MCF 10A (cell line): ENCODE measurements around the gene MAPKAPK5. TPM values are rescaled to one million over a fixed set of nuclear protein-coding genes. Genes with fewer than 3 reads are reported as not detected.

Experiments
- BruUV-seq: library from RNA; stranded (reverse); fragments of 400-500 nt; replicated peaks from 2 replicates; lab custom pipeline; 2021; lab: Mats Ljungman, UMichigan
- CTCF ChIA-PET: fragments of 300-600 bp; sonication (Branson Sonifier 250); formaldehyde crosslinking; extraction: SDS; loops from one replicate; lab custom pipeline; 2021; ENCODE audit warnings: antibody characterized with exemption, inconsistent platforms; lab: Yijun Ruan, JAX
- POLR2A ChIA-PET: fragments of 300-600, 350-650 bp; sonication (Branson Sonifier 250); formaldehyde crosslinking; extraction: SDS; loops from one replicate; lab custom pipeline; 2020; ENCODE audit warnings: antibody characterized with exemption, inconsistent platforms; lab: Yijun Ruan, JAX
- DNase-seq: peaks from one replicate; pipeline ENCODE4 v3.0.0-alpha.2; 2018; ENCODE audit not compliant: unreplicated experiment
- H3K27ac Mint-ChIP-seq: one replicate; pipeline ENCODE4 v1.8.0; 2022; ENCODE audit warnings: mild to moderate bottlenecking, low read depth, mixed read lengths; ENCODE audit not compliant: unreplicated experiment
- H3K27me3 Mint-ChIP-seq: one replicate; pipeline ENCODE4 v1.8.0; 2022; ENCODE audit warnings: mixed read lengths; ENCODE audit not compliant: insufficient read depth, unreplicated experiment
- H3K36me3 Mint-ChIP-seq: one replicate; pipeline ENCODE4 v1.8.0; 2022; ENCODE audit warnings: mild to moderate bottlenecking, moderate library complexity, mixed read lengths; ENCODE audit not compliant: insufficient read depth, unreplicated experiment
- H3K4me1 Mint-ChIP-seq: one replicate; pipeline ENCODE4 v1.8.0; 2022; ENCODE audit warnings: mixed read lengths; ENCODE audit not compliant: insufficient read depth, unreplicated experiment
- H3K4me3 Mint-ChIP-seq: one replicate; pipeline ENCODE4 v1.8.0; 2022; ENCODE audit warnings: mild to moderate bottlenecking, moderate library complexity, mixed read lengths; ENCODE audit not compliant: unreplicated experiment
- H3K9me3 Mint-ChIP-seq: one replicate; pipeline ENCODE4 v1.8.0; 2022; ENCODE audit warnings: mixed read lengths; ENCODE audit not compliant: unreplicated experiment
- CTCF ChIP-seq: fragments of 200-600 bp; IDR thresholded peaks from one replicate; pipeline ENCODE4 v1.8.0; 2022; ENCODE audit warnings: antibody characterized with exemption, mild to moderate bottlenecking; ENCODE audit not compliant: unreplicated experiment
- intact Hi-C: fragments of 100-400 bp; cut with micrococcal nuclease; formaldehyde crosslinking; loops from 2 replicates; pipeline ENCODE4 v1.14.1; 2022
- total RNA-seq: library from RNA; stranded (reverse); gene quantifications from 2 replicates; pipeline ENCODE4 v1.2.3, GENCODE V29; 2022

Gene MAPKAPK5
- total RNA-seq, 1 experiment from 2014 or later, result 51.3 TPM

DNA sequence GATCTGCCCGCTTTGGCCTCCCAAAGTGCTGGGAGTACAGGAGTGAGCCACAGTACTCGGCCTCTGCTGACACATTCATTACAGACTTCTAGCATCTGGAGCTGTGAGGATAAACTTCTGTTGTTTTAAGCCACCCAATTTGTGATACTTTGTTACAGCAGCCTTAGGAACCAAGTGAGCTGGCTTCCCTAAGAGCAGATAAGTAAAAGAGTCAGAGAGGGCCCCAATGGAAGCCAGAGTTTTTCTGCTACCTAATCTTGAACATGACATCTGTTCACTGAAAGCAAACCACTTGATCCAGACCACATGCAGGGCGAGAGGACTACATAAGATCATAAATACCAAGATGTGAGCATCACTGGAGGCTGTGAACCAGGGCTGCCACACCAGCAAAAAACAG, 3.7 kb upstream of the MAPKAPK5 start:
- H3K4me3 Mint-ChIP-seq, result no peak overlapping the region
- ChIA-PET POLR2A (interaction anchor here (0.6 kb wide), 1 partner anchor 105 kb away, joined by 3 read pairs; no protein-coding TSS in a partner anchor), CTCF (interaction anchor here (0.7 kb wide), 1 partner anchor 106 kb away, joined by 5 read pairs; no protein-coding TSS in a partner anchor)
- peaks cover 10% of the 10 kb centered on the region for H3K27me3 Mint-ChIP-seq
- H3K9me3 Mint-ChIP-seq, result no peaks in the 10 kb centered on the region
- H3K4me1 Mint-ChIP-seq, result peaks cover 18% of the 10 kb centered on the region
- TF ChIP-seq CTCF, result no peak
- H3K36me3 Mint-ChIP-seq, result peaks cover 24% of the 10 kb centered on the region
- BruUV-seq, result no TSS peak
- H3K27ac Mint-ChIP-seq, result no peak overlapping the region
- DNase-seq, result no peak
- intact Hi-C loops, result no loop called here

- no peak for DNase-seq
- Mint-ChIP-seq H3K27ac (peak overlapping the region; percentile 99), H3K9me3 (no peaks in the 10 kb centered on the region), H3K4me3 (peak overlapping the region; percentile 93), H3K36me3 (peaks cover 24% of the 10 kb centered on the region), H3K4me1 (peaks cover 26% of the 10 kb centered on the region), H3K27me3 (no peaks in the 10 kb centered on the region)
- ChIA-PET CTCF (interaction anchor here (0.6 to 2.1 kb wide), 8 partner anchors 14 to 961 kb away, joined by 3 to 7 read pairs (median 4); no protein-coding TSS in a partner anchor), POLR2A (interaction anchor here (0.9 to 3.6 kb wide), 14 partner anchors 8 to 285 kb away, joined by 3 to 26 read pairs (median 8); partner anchors contain the start of genes ACAD10, BRAP, ERP29 and TMEM116)
- BruUV-seq, result no TSS peak
- intact Hi-C loops, result loop anchor here (10.0 kb wide), 1 partner anchor 544 kb away; the partner anchor contains the start of gene HECTD4
- TF ChIP-seq CTCF, result no peak
Measured at GRCh38 chr12:111840807-111841206, 1.2 kb upstream of the MAPKAPK5 start.

GRCh38 chr12:111841236-111841749, 735 bp upstream of the MAPKAPK5 start:
- ChIA-PET CTCF (interaction anchor here (0.6 to 2.1 kb wide), 7 partner anchors 9 to 962 kb away, joined by 3 to 7 read pairs (median 3); no protein-coding TSS in a partner anchor), POLR2A (interaction anchor here (0.7 to 3.6 kb wide), 19 partner anchors 8 to 340 kb away, joined by 3 to 26 read pairs (median 5); partner anchors contain the start of genes ACAD10, BRAP, ERP29 and TMEM116)
- TSS peak; percentile 86 for BruUV-seq
- H3K9me3 Mint-ChIP-seq, result no peaks in the 10 kb centered on the region
- peaks cover 26% of the 10 kb centered on the region for H3K4me1 Mint-ChIP-seq
- no peak for TF ChIP-seq CTCF
- peak overlapping the region; percentile 93 for H3K4me3 Mint-ChIP-seq
- no peak for DNase-seq
- intact Hi-C loops, result loop anchor here (10.0 kb wide), 1 partner anchor 544 kb away; the partner anchor contains the start of gene HECTD4
- no peaks in the 10 kb centered on the region for H3K27me3 Mint-ChIP-seq
- peak overlapping the region; percentile 99 for H3K27ac Mint-ChIP-seq
- H3K36me3 Mint-ChIP-seq, result peaks cover 24% of the 10 kb centered on the region
